Endothelial cell of umbilical vein (primary cell): Measurements from ENCODE around the gene SLC12A8.

Source experiments
- EZH2 ChIP-seq: IDR thresholded peaks from 2 replicates; pipeline ENCODE4 v1.6.1; 2012; ENCODE audit warnings: borderline replicate concordance, low read depth, mild to moderate bottlenecking, moderate library complexity, low read length, inconsistent platforms; ENCODE audit not compliant: severe bottlenecking
- FOS ChIP-seq: IDR thresholded peaks from 2 replicates; pipeline ENCODE4 v1.6.1; 2011; ENCODE audit warnings: mild to moderate bottlenecking, low read length, moderate library complexity, borderline replicate concordance; ENCODE audit not compliant: insufficient read depth
- GATA2 ChIP-seq: IDR thresholded peaks from 2 replicates; pipeline ENCODE4 v1.7.0; 2011; ENCODE audit warnings: low read depth, mild to moderate bottlenecking, moderate library complexity, mixed read lengths, low read length; ENCODE audit not compliant: insufficient read length, insufficient read depth
- MYC ChIP-seq: IDR thresholded peaks from one replicate; pipeline ENCODE4 v1.6.1; 2011; ENCODE audit warnings: mild to moderate bottlenecking, low read depth, low read length
- POLR2A ChIP-seq: IDR thresholded peaks from 2 replicates; pipeline ENCODE4 v1.6.1; 2012; ENCODE audit warnings: low read depth, mild to moderate bottlenecking, control low read depth, low read length
- POLR2AphosphoS5 ChIP-seq: IDR thresholded peaks from 2 replicates; pipeline ENCODE4 v1.6.1; 2012; ENCODE audit warnings: low read depth, mild to moderate bottlenecking, control low read depth, low read length, moderate library complexity; ENCODE audit not compliant: insufficient read depth
- TF ChIP-seq, protein P1 (sequence below), 2 donors: IDR thresholded peaks; 1 replicate in 1 of 2; 2 replicates in 1 of 2; pipeline ENCODE4 v1.5.1; 2011; ENCODE audit warnings: low read length in 2 of 2, mild to moderate bottlenecking in 2 of 2, moderate library complexity in 2 of 2, control low read depth in 1 of 2, inconsistent platforms in 1 of 2, low read depth in 1 of 2; ENCODE audit not compliant: insufficient read depth in 1 of 2; ENCODE audit errors: extremely low read depth in 1 of 2
- TF ChIP-seq, protein P2 (sequence below): IDR thresholded peaks from 2 replicates; pipeline ENCODE4 v1.6.1; 2011; ENCODE audit not compliant: insufficient read depth, insufficient read length

DNA sequence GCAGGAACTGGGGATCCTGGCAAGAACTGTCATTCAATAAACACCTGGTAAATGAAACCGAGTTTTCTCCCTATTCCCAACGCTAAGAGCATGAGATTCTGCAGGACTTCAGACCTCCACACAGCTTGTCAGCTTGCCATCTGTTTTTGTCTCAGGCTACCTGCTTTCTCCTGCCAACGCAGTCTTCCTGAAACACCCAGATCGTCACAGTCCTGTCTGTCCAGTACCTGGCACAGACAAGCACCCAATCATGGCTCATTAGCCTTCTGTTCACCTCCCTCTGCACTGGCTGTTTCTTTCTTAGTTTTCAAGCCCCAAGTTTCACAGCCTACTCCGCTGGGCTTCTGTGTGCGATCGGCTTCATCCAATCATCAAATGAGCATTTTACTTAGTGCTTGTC lies 5.0 kb downstream of the SLC12A8 start:
- TF ChIP-seq POLR2AphosphoS5 (no peak), EZH2 (no peak), POLR2A (no peak), GATA2 (no peak), MYC (no peak), FOS (no peak)
- TF ChIP-seq, protein P1, sequence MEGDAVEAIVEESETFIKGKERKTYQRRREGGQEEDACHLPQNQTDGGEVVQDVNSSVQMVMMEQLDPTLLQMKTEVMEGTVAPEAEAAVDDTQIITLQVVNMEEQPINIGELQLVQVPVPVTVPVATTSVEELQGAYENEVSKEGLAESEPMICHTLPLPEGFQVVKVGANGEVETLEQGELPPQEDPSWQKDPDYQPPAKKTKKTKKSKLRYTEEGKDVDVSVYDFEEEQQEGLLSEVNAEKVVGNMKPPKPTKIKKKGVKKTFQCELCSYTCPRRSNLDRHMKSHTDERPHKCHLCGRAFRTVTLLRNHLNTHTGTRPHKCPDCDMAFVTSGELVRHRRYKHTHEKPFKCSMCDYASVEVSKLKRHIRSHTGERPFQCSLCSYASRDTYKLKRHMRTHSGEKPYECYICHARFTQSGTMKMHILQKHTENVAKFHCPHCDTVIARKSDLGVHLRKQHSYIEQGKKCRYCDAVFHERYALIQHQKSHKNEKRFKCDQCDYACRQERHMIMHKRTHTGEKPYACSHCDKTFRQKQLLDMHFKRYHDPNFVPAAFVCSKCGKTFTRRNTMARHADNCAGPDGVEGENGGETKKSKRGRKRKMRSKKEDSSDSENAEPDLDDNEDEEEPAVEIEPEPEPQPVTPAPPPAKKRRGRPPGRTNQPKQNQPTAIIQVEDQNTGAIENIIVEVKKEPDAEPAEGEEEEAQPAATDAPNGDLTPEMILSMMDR (IDR thresholded peaks at IDR 0.05; ENCODE audit: extremely low read depth in 1 of 2, insufficient read depth in 1 of 2, low read depth in 1 of 2, low read length in 2 of 2), result no peak
- TF ChIP-seq, protein P2, sequence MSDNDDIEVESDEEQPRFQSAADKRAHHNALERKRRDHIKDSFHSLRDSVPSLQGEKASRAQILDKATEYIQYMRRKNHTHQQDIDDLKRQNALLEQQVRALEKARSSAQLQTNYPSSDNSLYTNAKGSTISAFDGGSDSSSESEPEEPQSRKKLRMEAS, result no peak
